Islet of Langerhans (tissue), 1 donor: ENCODE measurements around the gene RAMP2.

Source experiments
- FAIRE-seq: peaks from one replicate; lab custom pipeline; 2011; peaks lifted over from hg19 to GRCh38; lab: Jason Lieb, UNC

RAMP2 gene

GRCh38 chr17:42795061-42795460 lies 34.0 kb downstream of the RAMP2 start:
- no peak for FAIRE-seq

- FAIRE-seq = no peak
Measured at GRCh38 chr17:42795465-42795864, 34.4 kb downstream of the RAMP2 start.

- no peak for FAIRE-seq
Measured at GRCh38 chr17:42796066-42796758, 35.2 kb downstream of the RAMP2 start.

GRCh38 chr17:42797067-42798007 lies 36.3 kb downstream of the RAMP2 start:
- FAIRE-seq = no peak

GRCh38 chr17:42798011-42798382 lies 37.0 kb downstream of the RAMP2 start:
- no peak for FAIRE-seq

- FAIRE-seq = no peak
Measured at GRCh38 chr17:42798383-42799380, 37.7 kb downstream of the RAMP2 start, which contains the start of the genes CNTD1 and COA3. Gene CNTD1 (plus strand): TSS chr17:42798861. CDS start chr17:42799068, 207 bp downstream. Gene COA3 (minus strand): TSS chr17:42798704. CDS start chr17:42798681, 23 bp downstream.

GRCh38 chr17:42803074-42803883 lies 42.3 kb downstream of the RAMP2 start:
- no peak for FAIRE-seq

GRCh38 chr17:42804918-42805367 lies 43.9 kb downstream of the RAMP2 start:
- FAIRE-seq = no peak

GRCh38 chr17:42806249-42806648 lies 45.2 kb downstream of the RAMP2 start:
- FAIRE-seq = no peak

- no peak for FAIRE-seq
Measured at GRCh38 chr17:42809250-42809649, 48.2 kb downstream of the RAMP2 start.
